VCaP (cell line): ENCODE measurements around the gene EMID1.

ENCODE experiments used
- H3K27ac ChIP-seq: fragments of 450-650 bp; 2 replicates; pipeline ENCODE4 v1.5.1; 2017
- TF ChIP-seq, protein P1 (sequence below): fragments of 450-650 bp; conservative IDR thresholded peaks from 2 replicates; pipeline ENCODE4 v1.5.1; 2017; ENCODE audit warnings: mild to moderate bottlenecking, moderate library complexity

The EMID1 gene

DNA sequence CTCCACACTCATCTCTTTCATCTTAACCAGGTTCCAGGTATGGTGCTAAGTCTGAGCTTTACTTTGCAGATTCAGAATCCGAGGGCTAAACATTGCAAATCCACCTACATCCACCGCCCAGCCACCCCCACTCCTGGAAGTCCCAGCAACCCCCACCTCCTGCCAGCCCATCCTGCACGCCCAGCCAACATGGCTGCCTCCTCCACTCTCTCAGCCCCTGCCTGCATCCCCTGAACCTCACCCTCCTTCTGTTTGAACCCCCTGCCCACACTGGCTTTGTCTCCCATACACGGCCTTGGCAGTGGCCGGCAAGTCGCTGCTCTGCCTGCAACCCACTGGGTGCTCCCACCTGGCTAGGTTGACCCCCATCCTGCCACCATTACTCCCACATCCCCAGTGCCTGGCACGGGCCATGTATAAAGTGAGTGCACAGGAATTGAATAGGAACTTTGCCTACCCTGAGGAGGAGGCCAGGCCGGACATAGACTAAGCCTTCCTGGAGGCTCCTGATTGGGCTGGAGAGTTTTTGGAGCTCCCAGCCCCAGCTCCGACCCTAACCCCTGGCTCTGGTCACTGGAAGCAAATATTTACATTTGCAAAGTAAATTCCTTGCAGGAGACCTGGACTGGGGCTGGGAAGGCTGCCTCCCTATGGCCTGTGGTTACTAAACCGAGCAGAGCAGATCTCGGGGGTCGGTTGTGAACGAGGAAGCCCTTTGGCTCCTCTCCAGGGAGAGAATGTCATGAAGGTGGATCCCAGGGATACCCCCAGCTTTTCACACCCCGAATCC, 14.4 kb downstream of the EMID1 start:
- TF ChIP-seq, protein P1, sequence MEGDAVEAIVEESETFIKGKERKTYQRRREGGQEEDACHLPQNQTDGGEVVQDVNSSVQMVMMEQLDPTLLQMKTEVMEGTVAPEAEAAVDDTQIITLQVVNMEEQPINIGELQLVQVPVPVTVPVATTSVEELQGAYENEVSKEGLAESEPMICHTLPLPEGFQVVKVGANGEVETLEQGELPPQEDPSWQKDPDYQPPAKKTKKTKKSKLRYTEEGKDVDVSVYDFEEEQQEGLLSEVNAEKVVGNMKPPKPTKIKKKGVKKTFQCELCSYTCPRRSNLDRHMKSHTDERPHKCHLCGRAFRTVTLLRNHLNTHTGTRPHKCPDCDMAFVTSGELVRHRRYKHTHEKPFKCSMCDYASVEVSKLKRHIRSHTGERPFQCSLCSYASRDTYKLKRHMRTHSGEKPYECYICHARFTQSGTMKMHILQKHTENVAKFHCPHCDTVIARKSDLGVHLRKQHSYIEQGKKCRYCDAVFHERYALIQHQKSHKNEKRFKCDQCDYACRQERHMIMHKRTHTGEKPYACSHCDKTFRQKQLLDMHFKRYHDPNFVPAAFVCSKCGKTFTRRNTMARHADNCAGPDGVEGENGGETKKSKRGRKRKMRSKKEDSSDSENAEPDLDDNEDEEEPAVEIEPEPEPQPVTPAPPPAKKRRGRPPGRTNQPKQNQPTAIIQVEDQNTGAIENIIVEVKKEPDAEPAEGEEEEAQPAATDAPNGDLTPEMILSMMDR: no peak
- peak overlapping the region; percentile 75 for H3K27ac ChIP-seq

DNA sequence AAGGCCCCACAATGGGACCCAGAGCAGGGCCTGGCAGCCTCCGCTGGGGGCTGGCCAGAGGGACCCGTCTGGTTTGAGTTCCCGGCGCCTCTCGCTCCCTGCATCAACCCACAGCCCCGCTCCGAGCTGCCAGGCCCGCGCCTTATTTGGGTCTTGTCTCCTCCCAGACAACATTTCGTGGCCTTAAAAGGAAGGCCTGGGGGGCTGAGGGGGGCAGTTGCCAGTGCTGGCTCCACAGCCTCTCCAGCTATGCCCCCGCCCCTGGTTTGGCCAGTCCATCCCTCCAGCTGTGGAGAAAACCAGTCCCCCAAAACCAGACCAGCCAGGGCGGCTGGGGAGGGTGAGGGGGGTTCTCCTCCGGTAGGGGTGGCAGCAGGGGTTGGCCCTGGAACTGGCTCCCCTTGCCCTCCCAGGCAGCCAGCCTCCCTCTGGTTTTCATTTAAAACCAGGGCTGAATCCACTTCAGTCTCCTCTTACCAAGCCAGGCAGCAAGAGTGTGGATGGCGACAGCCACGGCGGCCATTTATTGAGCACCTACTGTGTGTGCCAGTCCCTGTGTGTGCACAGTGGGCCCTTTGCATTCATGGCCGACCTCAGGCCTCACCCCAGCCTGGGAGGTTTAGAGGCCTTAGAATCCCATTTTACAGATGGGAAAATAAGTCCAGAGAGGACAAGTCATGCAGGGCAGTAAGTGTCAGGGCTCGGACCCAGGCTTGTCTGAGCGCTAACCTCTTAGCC, 18.6 kb downstream of the EMID1 start:
- H3K27ac ChIP-seq: no peak overlapping the region
- TF ChIP-seq, protein P1: no peak

DNA sequence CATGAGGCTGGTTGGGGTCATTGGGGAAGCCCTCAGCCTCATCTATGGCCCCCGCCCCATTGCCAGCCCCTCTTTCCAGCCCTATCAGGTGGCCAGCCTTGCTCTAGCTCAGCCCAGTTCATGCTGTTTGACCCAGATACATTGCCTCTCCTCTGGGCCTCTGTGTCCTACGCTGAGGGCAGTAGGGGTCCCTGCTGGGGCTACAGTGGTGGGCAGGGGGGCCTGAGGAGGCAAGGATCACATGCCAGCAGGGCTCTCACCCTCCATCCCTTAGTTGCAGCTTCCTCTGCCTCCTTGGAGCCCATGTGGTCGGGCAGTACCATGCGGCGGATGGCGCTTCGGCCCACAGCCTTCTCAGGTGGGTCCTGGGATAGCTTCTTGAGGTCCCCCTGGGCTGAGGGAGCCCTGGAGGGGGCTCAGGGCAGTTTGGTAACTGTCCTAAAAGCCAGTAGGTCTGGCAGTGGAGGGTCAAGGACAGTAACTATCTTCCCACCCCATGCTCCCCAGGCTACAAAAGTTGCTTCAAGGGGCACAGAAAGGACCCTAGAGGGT, 19.2 kb downstream of the EMID1 start:
- H3K27ac ChIP-seq: no peak overlapping the region
- TF ChIP-seq, protein P1: no peak

DNA sequence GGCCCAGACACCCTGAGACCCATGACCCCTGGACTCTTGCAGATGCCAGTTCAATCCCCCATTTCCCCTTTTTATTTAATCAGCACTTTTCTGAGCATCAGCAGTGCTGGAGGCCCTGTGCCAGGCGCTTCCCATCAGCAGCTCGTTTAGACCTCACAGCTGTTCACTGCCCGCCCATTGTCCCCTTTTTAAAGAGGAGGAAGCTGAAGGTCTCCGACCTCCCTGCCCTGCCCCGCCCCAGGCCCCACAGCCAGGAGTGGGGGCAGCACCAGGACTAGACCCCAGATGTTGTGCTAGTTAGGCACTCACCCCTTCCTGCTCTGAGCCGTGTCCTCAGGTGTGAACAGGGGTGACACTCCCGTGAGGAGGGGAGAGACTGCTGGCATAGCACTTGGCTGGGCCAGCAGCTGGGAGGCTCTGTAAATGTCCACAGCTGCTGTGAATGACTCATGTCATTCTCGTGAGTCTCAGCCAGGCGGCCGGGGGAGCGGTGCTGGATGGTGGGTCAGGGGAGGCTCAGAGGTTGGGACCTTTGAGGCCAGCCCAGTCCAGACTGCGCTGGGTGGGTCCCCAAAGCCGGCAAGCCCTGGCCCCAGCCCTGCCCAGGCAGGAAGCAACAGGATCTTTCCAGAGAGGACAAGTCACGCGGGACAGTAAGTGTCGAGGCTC, 19.9 kb downstream of the EMID1 start:
- TF ChIP-seq, protein P1: no peak
- no peak overlapping the region for H3K27ac ChIP-seq

DNA sequence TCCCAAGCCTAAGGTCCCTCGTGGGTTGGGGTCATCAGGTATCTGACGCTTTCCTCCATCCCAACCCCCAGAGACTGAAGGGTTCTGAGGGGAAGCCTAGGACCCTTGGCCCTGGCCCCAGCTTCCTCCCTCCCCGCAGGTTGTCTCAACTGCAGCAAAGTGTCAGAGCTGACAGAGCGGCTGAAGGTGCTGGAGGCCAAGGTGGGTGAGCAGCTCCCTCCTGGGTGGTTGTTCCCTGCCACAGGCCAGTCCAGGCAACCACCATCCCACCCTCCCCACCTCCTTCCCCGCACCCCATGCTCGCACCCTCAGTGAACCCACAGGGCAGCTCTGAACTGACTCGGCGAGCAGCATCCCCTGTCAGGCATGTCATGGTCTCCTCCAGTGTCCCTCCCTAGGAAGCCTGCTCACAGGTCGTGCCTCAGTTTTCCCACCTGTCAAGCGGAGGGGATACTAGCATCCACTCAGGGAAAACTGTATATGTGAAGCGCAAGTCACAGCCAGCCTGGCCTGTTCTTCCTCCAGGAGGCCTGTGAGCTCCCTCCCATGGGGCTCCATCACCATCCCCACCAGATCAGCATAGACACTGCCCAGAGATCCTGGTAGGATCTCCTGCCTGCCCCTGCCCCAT, 20.8 kb downstream of the EMID1 start:
- no peak overlapping the region for H3K27ac ChIP-seq
- TF ChIP-seq, protein P1: no peak

DNA sequence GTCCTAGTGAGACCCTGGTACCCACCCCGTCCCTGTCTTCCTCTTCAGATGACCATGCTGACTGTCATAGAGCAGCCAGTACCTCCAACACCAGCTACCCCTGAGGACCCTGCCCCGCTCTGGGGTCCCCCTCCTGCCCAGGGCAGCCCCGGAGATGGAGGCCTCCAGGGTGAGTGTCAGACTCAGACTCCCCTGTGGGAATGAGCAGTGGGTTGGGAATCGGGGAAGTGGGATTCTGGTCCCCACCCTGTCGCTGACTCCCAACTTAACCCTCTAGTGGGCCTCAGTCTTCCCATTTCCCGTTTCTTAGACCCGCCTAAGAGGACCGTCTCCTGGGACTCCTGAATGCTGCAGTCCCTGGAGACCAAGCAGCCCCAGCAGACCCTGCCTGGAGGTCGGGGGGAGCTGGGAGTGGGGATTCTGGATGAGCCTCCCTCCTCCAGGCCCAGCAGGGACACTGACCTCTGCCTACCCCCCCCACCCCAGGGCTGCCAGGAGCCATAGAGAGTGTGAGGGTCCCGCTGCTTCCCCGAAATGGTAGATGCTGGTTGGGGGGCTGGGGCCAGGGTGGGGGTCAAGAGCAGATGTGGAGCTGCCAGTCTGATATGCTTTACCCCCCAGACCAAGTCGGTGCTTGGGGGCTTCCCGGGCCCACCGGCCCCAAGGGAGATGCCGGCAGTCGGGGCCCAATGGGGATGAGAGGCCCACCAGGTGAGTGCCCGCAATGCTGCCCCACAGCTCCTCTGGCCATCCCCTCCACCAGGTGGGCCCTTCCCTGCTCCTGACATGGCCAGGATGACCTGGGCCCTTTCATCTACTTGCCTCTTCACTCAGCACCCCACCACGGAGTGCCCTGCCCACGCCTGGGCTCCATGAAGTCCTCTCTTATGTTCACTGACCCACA, 25.5 kb downstream of the EMID1 start:
- H3K27ac ChIP-seq: no peak overlapping the region
- TF ChIP-seq, protein P1: no peak
